ENCODE results near the gene SLC22A12. TPM values are rescaled to one million over a fixed set of nuclear protein-coding genes. Genes with fewer than 3 reads are reported as not detected.

Gene SLC22A12
- total RNA-seq, 2 donors from 2014 or later, result not detected

DNA sequence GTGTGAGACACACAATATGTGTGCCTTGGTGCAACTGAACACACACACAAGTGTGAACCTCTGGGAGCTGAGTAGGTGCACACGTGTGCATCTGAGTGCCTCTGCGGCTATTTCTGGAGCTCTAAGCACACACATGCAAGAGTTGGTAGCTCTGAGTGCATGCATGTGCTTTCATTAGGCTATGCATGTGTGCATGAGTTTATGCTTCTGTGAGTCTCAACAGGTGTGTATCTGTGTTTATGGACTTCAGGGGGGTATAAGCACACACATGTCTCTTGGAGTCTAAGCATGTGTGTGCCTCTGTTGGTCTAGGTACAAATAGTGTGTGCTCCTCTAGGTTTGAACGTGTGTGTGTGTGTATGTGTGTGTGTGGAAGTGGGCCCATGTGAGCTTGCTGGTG is 25.8 kb downstream of the SLC22A12 start:
- H3K4me1 ChIP-seq (ENCODE audit: control insufficient read depth in 1 of 2, low read depth in 2 of 2), result no peaks in the 10 kb centered on the region
- no peak for DNase-seq (ENCODE audit: low spot score)
- ATAC-seq (ENCODE audit: insufficient number of reproducible peaks, low FRiP score, low read depth), result no peak
- H3K9me3 ChIP-seq, result no peaks in the 10 kb centered on the region
- peaks cover 17% of the 10 kb centered on the region for H3K36me3 ChIP-seq
- no peaks in the 10 kb centered on the region for H3K27me3 ChIP-seq (replicated peaks; ENCODE audit: insufficient read depth)
- H3K4me3 ChIP-seq, result no peak overlapping the region
- TF ChIP-seq, protein P1, sequence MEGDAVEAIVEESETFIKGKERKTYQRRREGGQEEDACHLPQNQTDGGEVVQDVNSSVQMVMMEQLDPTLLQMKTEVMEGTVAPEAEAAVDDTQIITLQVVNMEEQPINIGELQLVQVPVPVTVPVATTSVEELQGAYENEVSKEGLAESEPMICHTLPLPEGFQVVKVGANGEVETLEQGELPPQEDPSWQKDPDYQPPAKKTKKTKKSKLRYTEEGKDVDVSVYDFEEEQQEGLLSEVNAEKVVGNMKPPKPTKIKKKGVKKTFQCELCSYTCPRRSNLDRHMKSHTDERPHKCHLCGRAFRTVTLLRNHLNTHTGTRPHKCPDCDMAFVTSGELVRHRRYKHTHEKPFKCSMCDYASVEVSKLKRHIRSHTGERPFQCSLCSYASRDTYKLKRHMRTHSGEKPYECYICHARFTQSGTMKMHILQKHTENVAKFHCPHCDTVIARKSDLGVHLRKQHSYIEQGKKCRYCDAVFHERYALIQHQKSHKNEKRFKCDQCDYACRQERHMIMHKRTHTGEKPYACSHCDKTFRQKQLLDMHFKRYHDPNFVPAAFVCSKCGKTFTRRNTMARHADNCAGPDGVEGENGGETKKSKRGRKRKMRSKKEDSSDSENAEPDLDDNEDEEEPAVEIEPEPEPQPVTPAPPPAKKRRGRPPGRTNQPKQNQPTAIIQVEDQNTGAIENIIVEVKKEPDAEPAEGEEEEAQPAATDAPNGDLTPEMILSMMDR (IDR thresholded peaks at IDR 0.05), result no peak
- no peak overlapping the region for H3K27ac ChIP-seq

DNA sequence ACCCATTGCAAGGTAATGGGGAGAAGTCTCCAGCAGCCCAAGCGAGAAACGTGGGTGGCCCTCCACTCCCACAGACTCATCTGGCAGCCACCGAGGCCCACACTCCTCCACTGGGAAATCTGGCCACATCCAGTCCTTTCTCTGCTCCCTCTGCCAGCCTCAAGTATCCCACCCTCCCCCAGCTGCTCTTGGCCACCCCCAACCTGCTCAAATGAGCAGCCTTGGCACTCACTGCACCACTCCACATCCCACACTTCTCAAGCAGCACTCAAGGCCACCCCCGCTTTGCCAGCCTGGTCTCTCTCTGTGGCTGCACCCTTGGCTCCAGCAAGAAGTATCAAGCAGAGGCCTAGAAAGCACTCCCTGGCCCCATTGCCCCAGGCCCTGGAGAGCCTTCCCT is 28.2 kb downstream of the SLC22A12 start:
- TF ChIP-seq, protein P1 (IDR thresholded peaks at IDR 0.05), result no peak
- H3K9me3 ChIP-seq, result no peaks in the 10 kb centered on the region
- H3K36me3 ChIP-seq, result peaks cover 24% of the 10 kb centered on the region
- no peak overlapping the region for H3K27ac ChIP-seq
- no peaks in the 10 kb centered on the region for H3K27me3 ChIP-seq (replicated peaks; ENCODE audit: insufficient read depth)
- H3K4me1 ChIP-seq (ENCODE audit: control insufficient read depth in 1 of 2, low read depth in 2 of 2), result no peaks in the 10 kb centered on the region
- no peak overlapping the region for H3K4me3 ChIP-seq
- DNase-seq (ENCODE audit: low spot score), result no peak
- no peak for ATAC-seq (ENCODE audit: insufficient number of reproducible peaks, low FRiP score, low read depth)

DNA sequence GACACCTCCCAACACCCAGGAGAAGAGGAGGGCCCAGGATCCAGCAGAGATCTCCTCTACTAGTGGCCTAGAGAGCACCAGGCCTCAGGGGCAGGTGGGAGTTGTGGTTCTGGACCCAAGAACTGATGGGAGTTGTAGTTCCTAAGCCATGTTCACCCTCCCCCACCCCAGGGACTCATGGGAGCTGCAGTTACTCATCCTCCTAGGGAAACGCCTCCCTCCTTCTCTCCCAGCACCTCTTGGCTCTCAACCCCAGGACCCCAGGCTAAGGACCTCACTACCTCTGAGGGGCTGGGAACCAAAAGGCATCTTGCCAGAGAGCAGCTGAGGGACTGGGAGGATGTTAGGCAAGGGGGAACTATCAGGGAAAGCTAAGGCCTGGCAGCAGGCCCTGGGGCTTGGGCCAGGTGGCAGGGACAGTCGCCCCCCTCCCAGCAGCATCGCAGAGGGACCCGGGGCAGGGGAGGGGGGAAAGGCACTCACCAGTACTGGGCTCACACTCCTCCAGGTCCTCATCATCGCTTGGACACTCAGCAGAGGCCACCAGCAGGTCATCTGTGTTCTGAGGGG is 28.9 kb downstream of the SLC22A12 start:
- DNase-seq (ENCODE audit: low spot score), result no peak
- no peaks in the 10 kb centered on the region for H3K27me3 ChIP-seq (replicated peaks; ENCODE audit: insufficient read depth)
- no peak for ATAC-seq (ENCODE audit: insufficient number of reproducible peaks, low FRiP score, low read depth)
- no peak overlapping the region for H3K27ac ChIP-seq
- TF ChIP-seq, protein P1 (IDR thresholded peaks at IDR 0.05), result no peak
- H3K4me3 ChIP-seq, result no peak overlapping the region
- peaks cover 24% of the 10 kb centered on the region for H3K36me3 ChIP-seq
- no peaks in the 10 kb centered on the region for H3K4me1 ChIP-seq (ENCODE audit: control insufficient read depth in 1 of 2, low read depth in 2 of 2)
- H3K9me3 ChIP-seq, result no peaks in the 10 kb centered on the region

DNA sequence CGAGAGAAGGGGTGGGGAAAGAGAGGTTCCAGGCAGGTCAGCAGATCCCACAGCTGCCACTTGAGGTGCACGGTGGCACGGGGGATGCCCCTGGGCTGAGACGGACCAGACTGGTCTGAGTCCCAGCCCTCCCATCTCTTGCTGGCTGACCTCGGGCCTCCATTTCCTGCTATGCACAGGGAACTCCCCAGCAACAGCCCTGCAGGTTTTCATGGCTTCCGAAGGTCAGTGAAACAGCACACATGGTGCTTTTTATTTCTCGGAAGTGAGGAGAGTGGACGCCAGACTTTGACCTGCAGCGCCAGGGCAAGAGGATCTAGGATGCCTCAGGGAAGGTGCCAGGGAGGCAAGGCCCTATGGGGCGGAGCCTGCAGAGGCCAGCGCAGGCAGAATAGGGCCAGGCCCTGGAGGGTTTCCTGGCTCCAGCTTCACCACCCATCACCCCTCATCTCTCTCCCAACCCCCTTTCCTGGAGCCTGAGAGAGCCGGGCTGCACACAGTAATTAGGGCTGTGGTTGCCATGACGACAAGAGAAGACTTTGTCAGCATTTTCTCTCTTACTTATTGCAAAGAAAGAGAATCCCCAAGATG is 29.5 kb downstream of the SLC22A12 start:
- Histone ChIP-seq H3K27ac (no peak overlapping the region), H3K4me3 (no peak overlapping the region), H3K27me3 (replicated peaks; ENCODE audit: insufficient read depth) (no peaks in the 10 kb centered on the region), H3K4me1 (ENCODE audit: control insufficient read depth in 1 of 2, low read depth in 2 of 2) (no peaks in the 10 kb centered on the region), H3K36me3 (peaks cover 21% of the 10 kb centered on the region), H3K9me3 (no peaks in the 10 kb centered on the region)
- DNase-seq (ENCODE audit: low spot score) (no peak), ATAC-seq (ENCODE audit: insufficient number of reproducible peaks, low FRiP score, low read depth) (no peak)
- TF ChIP-seq, protein P1 (IDR thresholded peaks at IDR 0.05), result no peak

DNA sequence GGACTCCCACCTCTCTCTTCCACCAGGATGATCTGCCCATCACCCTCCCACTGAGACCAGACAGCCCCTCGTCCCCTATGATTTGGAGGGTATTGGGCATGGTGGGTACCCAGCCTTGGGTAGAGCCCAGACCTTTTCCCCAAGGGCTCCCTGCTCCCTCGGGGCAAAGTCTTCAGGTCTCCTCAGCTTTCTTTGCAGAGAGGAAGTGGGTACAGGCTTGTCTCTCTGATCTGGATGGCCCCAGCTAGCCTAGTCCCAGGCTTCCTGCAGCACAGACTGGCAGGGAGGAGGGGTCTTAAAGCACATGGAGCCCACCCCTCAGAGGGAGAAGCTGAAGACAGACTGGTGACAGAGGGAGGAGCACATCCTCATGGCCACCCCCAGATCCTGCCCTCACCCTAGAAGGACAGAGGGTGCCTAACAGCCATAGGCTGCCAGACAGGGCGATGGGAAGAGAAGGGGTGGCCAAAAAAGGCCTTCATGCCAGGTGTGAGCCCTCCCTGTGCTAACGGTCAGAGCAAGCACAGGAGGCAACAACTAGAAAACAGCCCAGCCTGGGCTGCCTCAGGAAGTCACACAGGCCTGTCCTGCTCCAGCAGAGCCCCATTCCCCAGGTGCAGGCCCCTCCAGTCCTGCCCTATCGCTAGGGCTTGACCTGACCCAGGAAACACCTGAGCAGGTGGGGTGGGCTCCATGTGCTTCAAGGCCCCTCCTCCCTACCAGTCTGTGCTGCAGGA is 30.4 kb downstream of the SLC22A12 start:
- Histone ChIP-seq H3K27me3 (replicated peaks; ENCODE audit: insufficient read depth) (no peaks in the 10 kb centered on the region), H3K4me3 (no peak overlapping the region)
- ATAC-seq (ENCODE audit: insufficient number of reproducible peaks, low FRiP score, low read depth), result no peak

More for the DNA sequence above, 30.4 kb downstream of the SLC22A12 start:
- Histone ChIP-seq H3K27ac (no peak overlapping the region), H3K4me1 (ENCODE audit: control insufficient read depth in 1 of 2, low read depth in 2 of 2) (no peaks in the 10 kb centered on the region), H3K9me3 (no peaks in the 10 kb centered on the region), H3K36me3 (peaks cover 24% of the 10 kb centered on the region)
- DNase-seq (ENCODE audit: low spot score), result no peak
- TF ChIP-seq, protein P1 (IDR thresholded peaks at IDR 0.05), result no peak

Data from thoracic aorta (tissue), 2 donors.